ENCODE measurements around the gene GSKIP. TPM values are rescaled to one million over a fixed set of nuclear protein-coding genes. Genes with fewer than 3 reads are reported as not detected.
A peak's percentile ranks its signal among the peaks of the same experiment; 100 is the strongest.
"Not testable (repeated sequence)": the region's sequence is repeated elsewhere in the genome, so short reads cannot be mapped to it uniquely, and the experiment has no call there.

Gene GSKIP
- total RNA-seq, 1 experiment from 2014 or later = 43.0 TPM

GRCh38 chr14:96345669-96346068 lies 17.7 kb upstream of the GSKIP start (continued):
- TF ChIP-seq TEAD1 (CRISPR knock-in tag; IDR thresholded peaks at IDR 0.05) (no peak), ZNF512 (CRISPR knock-in tag; IDR thresholded peaks at IDR 0.05; ENCODE audit: borderline replicate concordance) (no peak), GABPB1 (CRISPR knock-in tag; IDR thresholded peaks at IDR 0.05) (no peak)

GRCh38 chr14:96347957-96348356 lies 15.4 kb upstream of the GSKIP start:
- H3K4me3 Mint-ChIP-seq; CTCF ChIA-PET; H3K9me3 Mint-ChIP-seq; H3K36me3 Mint-ChIP-seq; DNase-seq (ENCODE audit: low spot score); ATAC-seq; H3K27ac Mint-ChIP-seq; POLR2A ChIA-PET; H3K27me3 Mint-ChIP-seq (ENCODE audit: low read depth): not testable (repeated sequence)
- peaks cover 19% of the 10 kb centered on the region for H3K4me1 Mint-ChIP-seq

GRCh38 chr14:96349286-96350075 lies 13.8 kb upstream of the GSKIP start:
- Mint-ChIP-seq H3K27me3 (ENCODE audit: low read depth) (no peaks in the 10 kb centered on the region), H3K9me3 (peaks cover 7% of the 10 kb centered on the region), H3K27ac (peak overlapping the region; percentile 20), H3K4me1 (peaks cover 19% of the 10 kb centered on the region), H3K36me3 (no peaks in the 10 kb centered on the region), H3K4me3 (no peak overlapping the region; the same call in 1 of the 2 replicates)
- peak; percentile 99 for ATAC-seq
- ChIA-PET CTCF (interaction anchor here (0.8 kb wide), 1 partner anchor 249 kb away, joined by 3 read pairs; no protein-coding TSS in a partner anchor), POLR2A (no interaction called here)
- TF ChIP-seq ZNF219 (CRISPR knock-in tag; IDR thresholded peaks at IDR 0.05; ENCODE audit: borderline replicate concordance) (no peak), ZNF121 (CRISPR knock-in tag; IDR thresholded peaks at IDR 0.05) (0 out of 2 replicates have a peak, but pooled peaks have one; percentile 37)
- DNase-seq (ENCODE audit: low spot score) = no peak

GRCh38 chr14:96351986-96352385 lies 11.3 kb upstream of the GSKIP start:
- ChIA-PET POLR2A (no interaction called here), CTCF (no interaction called here)
- peaks cover 7% of the 10 kb centered on the region for H3K9me3 Mint-ChIP-seq
- no peak overlapping the region for H3K4me3 Mint-ChIP-seq
- no peak overlapping the region for H3K27ac Mint-ChIP-seq
- TF ChIP-seq TCF7 (CRISPR knock-in tag; IDR thresholded peaks at IDR 0.05; ENCODE audit: low read depth) (no peak), ATF1 (CRISPR knock-in tag; IDR thresholded peaks at IDR 0.05) (no peak), EMX1 (CRISPR knock-in tag; IDR thresholded peaks at IDR 0.05) (no peak), TP53 (CRISPR knock-in tag; IDR thresholded peaks at IDR 0.05) (no peak), ZMAT4 (CRISPR knock-in tag; IDR thresholded peaks at IDR 0.05) (no peak), ZNF512 (CRISPR knock-in tag; IDR thresholded peaks at IDR 0.05; ENCODE audit: borderline replicate concordance) (no peak), ZNF396 (CRISPR knock-in tag; IDR thresholded peaks at IDR 0.05; ENCODE audit: borderline replicate concordance) (no peak)
- ATAC-seq (no peak), DNase-seq (ENCODE audit: low spot score) (no peak)
- no peaks in the 10 kb centered on the region for H3K27me3 Mint-ChIP-seq (ENCODE audit: low read depth)
- no peaks in the 10 kb centered on the region for H3K36me3 Mint-ChIP-seq
- H3K4me1 Mint-ChIP-seq = peaks cover 31% of the 10 kb centered on the region

- POLR2A ChIA-PET = no interaction called here
- Mint-ChIP-seq H3K4me1 (peaks cover 34% of the 10 kb centered on the region), H3K9me3 (peaks cover 6% of the 10 kb centered on the region), H3K27ac (no peak overlapping the region), H3K36me3 (no peaks in the 10 kb centered on the region), H3K27me3 (ENCODE audit: low read depth) (no peaks in the 10 kb centered on the region), H3K4me3 (no peak overlapping the region)
- DNase-seq (ENCODE audit: low spot score) (no peak), ATAC-seq (no peak)
- TF ChIP-seq FOXP1 (CRISPR knock-in tag; IDR thresholded peaks at IDR 0.05; ENCODE audit: borderline replicate concordance) (no peak), IRF1 (CRISPR knock-in tag; IDR thresholded peaks at IDR 0.05) (no peak), ESRRA (CRISPR knock-in tag; IDR thresholded peaks at IDR 0.05; ENCODE audit: borderline replicate concordance) (no peak), CTCF (IDR thresholded peaks at IDR 0.05) (no peak), USF2 (CRISPR knock-in tag; IDR thresholded peaks at IDR 0.05) (no peak)
- CTCF ChIA-PET = no interaction called here
These were observed 10.6 kb upstream of the GSKIP start for GRCh38 chr14:96352708-96353107.

Data from WTC11 (cell line).